OCI-LY7 (cell line): Measurements from ENCODE around the gene C12orf57. TPM values are rescaled to one million over a fixed set of nuclear protein-coding genes. Genes with fewer than 3 reads are reported as not detected.

Source experiments
- BruUV-seq: library from RNA; stranded (reverse); fragments of 400-500 nt; replicated peaks from 2 replicates; lab custom pipeline; 2021; lab: Mats Ljungman, UMichigan
- CTCF ChIA-PET: fragments of 300-600 bp; sonication (Branson Sonifier 250); formaldehyde crosslinking; loops from one replicate; lab custom pipeline; 2022; ENCODE audit warnings: antibody characterized with exemption; ENCODE audit not compliant: unreplicated experiment; lab: Charles Lee
- POLR2A ChIA-PET: fragments of 300-600 bp; sonication (Branson Sonifier 250); formaldehyde crosslinking; loops from one replicate; lab custom pipeline; 2022; ENCODE audit warnings: antibody characterized with exemption; lab: Charles Lee
- DNase-seq: peaks from one replicate; pipeline ENCODE4 v3.0.0-alpha.2; 2015; ENCODE audit warnings: low spot score
- H2AFZ ChIP-seq: fragments of 200-600 bp; sonication (generic), shearing (Covaris generic); 2 replicates; pipeline ENCODE4 v1.6.1; 2014; ENCODE audit warnings: mild to moderate bottlenecking, antibody characterized with exemption, low read length, moderate library complexity
- H3K27ac ChIP-seq: fragments of 200-600 bp; sonication (generic); 2 replicates; pipeline ENCODE4 v1.5.1; 2014; ENCODE audit warnings: mixed run types, low read depth, mild to moderate bottlenecking, moderate library complexity, low read length, inconsistent platforms; ENCODE audit not compliant: poor library complexity, severe bottlenecking
- H3K36me3 ChIP-seq: fragments of 200-600 bp; sonication (generic); 2 replicates; pipeline ENCODE4 v1.6.1; 2014; ENCODE audit warnings: mild to moderate bottlenecking, antibody characterized with exemption, low read length, moderate library complexity, mixed read lengths; ENCODE audit not compliant: insufficient read depth
- H3K4me1 ChIP-seq: fragments of 200-600 bp; sonication (generic); 2 replicates; pipeline ENCODE4 v1.5.1; 2014; ENCODE audit warnings: mild to moderate bottlenecking, low read length; ENCODE audit not compliant: insufficient read depth, poor library complexity, severe bottlenecking
- H3K4me2 ChIP-seq: fragments of 200-600 bp; sonication (generic); 2 replicates; pipeline ENCODE4 v1.6.1; 2014; ENCODE audit warnings: mild to moderate bottlenecking, low read length
- H3K4me3 ChIP-seq: fragments of 200-600 bp; sonication (generic); 2 replicates; pipeline ENCODE4 v1.5.1; 2014; ENCODE audit warnings: mild to moderate bottlenecking, low read depth, low read length; ENCODE audit not compliant: poor library complexity, severe bottlenecking
- H3K79me2 ChIP-seq: fragments of 200-600 bp; sonication (generic); 2 replicates; pipeline ENCODE4 v1.6.1; 2016; ENCODE audit warnings: low read depth, mild to moderate bottlenecking, low read length, moderate library complexity, mixed read lengths; ENCODE audit not compliant: insufficient read depth
- H3K9me2 ChIP-seq: fragments of 200-600 bp; sonication (generic); 2 replicates; pipeline ENCODE4 v1.6.1; 2016; ENCODE audit warnings: mild to moderate bottlenecking, low read length, mixed read lengths; ENCODE audit not compliant: insufficient read depth
- H3K9me3 ChIP-seq: fragments of 200-600 bp; sonication (generic); 2 replicates; pipeline ENCODE4 v1.6.1; 2014; ENCODE audit warnings: mild to moderate bottlenecking, mixed run types, low read length, mixed read lengths
- H4K20me1 ChIP-seq: fragments of 200-600 bp; sonication (generic); 2 replicates; pipeline ENCODE4 v1.6.1; 2014; ENCODE audit warnings: mild to moderate bottlenecking, antibody characterized with exemption, low read length, moderate library complexity, mixed read lengths; ENCODE audit not compliant: insufficient read depth
- CTCF ChIP-seq: fragments of 200-600 bp; sonication (generic); conservative IDR thresholded peaks from 2 replicates; pipeline ENCODE4 v1.5.1; 2014; ENCODE audit warnings: mild to moderate bottlenecking, antibody characterized with exemption, low read length, moderate library complexity, mixed read lengths
- EZH2phosphoT487 ChIP-seq: fragments of 200-600 bp; sonication (generic); IDR thresholded peaks from 2 replicates; pipeline ENCODE4 v1.6.1; 2018; ENCODE audit warnings: low read depth, borderline replicate concordance, mild to moderate bottlenecking, mixed run types, antibody characterized with exemption, low read length, moderate library complexity, mixed read lengths
- intact Hi-C: fragments of 100-400 bp; cut with micrococcal nuclease; formaldehyde crosslinking; loops from one replicate; pipeline ENCODE4 v1.10.0; 2022; ENCODE audit not compliant: unreplicated experiment
- total RNA-seq, 2 experiments: library from RNA; depleted of rRNA in 1 of 2; stranded (reverse); fragments of >200 nt in 1 of 2; shearing (Covaris generic) in 1 of 2; gene quantifications; 2 replicates each; pipeline ENCODE4 v1.2.3, GENCODE V29; 2014 to 2022

The C12orf57 gene
- total RNA-seq, 2 experiments from 2014 or later: 130 to 319 TPM

GRCh38 chr12:6914246-6914946, 29.4 kb upstream of the C12orf57 start, which contains the start of gene ENO2:
ENO2 (plus strand) TSS chr12:6914580; CDS start chr12:6915833, 1,253 bp downstream.
- H3K4me3 ChIP-seq: peak within 1 kb of the TSS; percentile 71
- peaks cover 34% of the 10 kb centered on the region for H3K4me1 ChIP-seq
- BruUV-seq: no TSS peak
- ChIA-PET POLR2A (interaction anchor here (0.7 to 1.4 kb wide), 6 partner anchors 9 to 62 kb away, joined by 3 to 5 read pairs (median 4); partner anchors contain the start of genes C12orf57, RNU7-1 and USP5), CTCF (no interaction called here)
- no peaks in the 10 kb centered on the region for H3K79me2 ChIP-seq
- TF ChIP-seq EZH2phosphoT487: no peak
- TF ChIP-seq CTCF: no peak
- DNase-seq: peak; percentile 75
- peak within 1 kb of the TSS; percentile 4 for H3K27ac ChIP-seq
- H3K36me3 ChIP-seq: peaks cover under 1% of the 10 kb centered on the region; the same call in 1 of the 2 replicates
- peak within 1 kb of the TSS; percentile 73 for H3K4me2 ChIP-seq
- H3K9me2 ChIP-seq: no peaks in the 10 kb centered on the region
- H2AFZ ChIP-seq: peak within 1 kb of the TSS; percentile 80
- no peaks in the 10 kb centered on the region for H3K9me3 ChIP-seq
- no peaks in the 10 kb centered on the region for H4K20me1 ChIP-seq
- intact Hi-C loops: loop anchor here (1.0 to 2.0 kb wide), 2 partner anchors 23 to 42 kb away; partner anchors contain the start of gene SPSB2

- H3K27ac ChIP-seq: no peak overlapping the region
- H3K4me2 ChIP-seq: peak overlapping the region; percentile 73
- no peaks in the 10 kb centered on the region for H4K20me1 ChIP-seq
- H3K4me1 ChIP-seq: peaks cover 42% of the 10 kb centered on the region
- peaks cover 5% of the 10 kb centered on the region; the same call in 1 of the 2 replicates for H3K36me3 ChIP-seq
- no peak for DNase-seq
- TSS peak; percentile 49 for BruUV-seq
- POLR2A ChIA-PET: interaction anchor here (0.7 to 1.3 kb wide), 3 partner anchors 28 to 63 kb away, joined by 4 to 5 read pairs (median 4); partner anchors contain the start of genes RNU7-1 and USP5
- no peaks in the 10 kb centered on the region for H3K9me2 ChIP-seq
- peak overlapping the region; percentile 80 for H2AFZ ChIP-seq
- TF ChIP-seq EZH2phosphoT487 (no peak), CTCF (no peak)
- intact Hi-C loops: loop anchor here (1.0 to 2.0 kb wide), 2 partner anchors 24 to 42 kb away; partner anchors contain the start of gene SPSB2
- H3K4me3 ChIP-seq: peak overlapping the region; percentile 71
- CTCF ChIA-PET: no interaction called here
- H3K9me3 ChIP-seq: no peaks in the 10 kb centered on the region
- H3K79me2 ChIP-seq: no peaks in the 10 kb centered on the region
These were observed 28.7 kb upstream of the C12orf57 start for GRCh38 chr12:6914947-6915788.
